ENCODE measurements around the gene STT3B. TPM values are rescaled to one million over a fixed set of nuclear protein-coding genes. Genes with fewer than 3 reads are reported as not detected.
"Not testable (repeated sequence)": the region's sequence is repeated elsewhere in the genome, so short reads cannot be mapped to it uniquely, and the experiment has no call there.

STT3B gene
- total RNA-seq, 2 donors from 2014 or later, result 88.9 to 155 TPM

DNA sequence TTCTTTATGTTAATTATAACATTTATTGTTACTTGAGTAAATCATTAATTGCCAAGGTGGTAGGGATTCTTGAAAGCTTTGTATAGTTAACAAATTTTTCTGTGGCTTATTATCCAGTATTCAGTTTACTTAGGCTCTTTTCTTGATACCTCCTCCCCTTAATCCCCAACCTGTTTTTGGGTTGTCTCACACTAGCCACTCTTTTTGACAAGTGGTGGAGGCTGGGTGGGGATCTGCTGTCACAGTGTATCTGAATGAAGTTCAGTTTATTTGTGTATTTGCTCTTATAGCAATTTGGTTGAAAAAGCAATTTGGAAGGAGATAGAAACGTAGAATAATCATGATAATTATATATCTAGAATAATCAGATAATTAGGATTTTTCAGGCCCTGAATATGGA, 43.8 kb downstream of the STT3B start:
- peaks cover 35% of the 10 kb centered on the region for H3K4me1 Mint-ChIP-seq
- no peaks in the 10 kb centered on the region for H3K27me3 Mint-ChIP-seq
- no peak for ATAC-seq (replicated peaks)

GRCh38 chr3:31577232-31577631, 44.5 kb downstream of the STT3B start:
- Mint-ChIP-seq H3K27ac (no peak overlapping the region), H3K4me3 (no peak overlapping the region), H3K27me3 (no peaks in the 10 kb centered on the region), H3K9me3 (no peaks in the 10 kb centered on the region), H3K4me1 (peaks cover 42% of the 10 kb centered on the region), H3K36me3 (ENCODE audit: low read depth) (peaks cover 60% of the 10 kb centered on the region)
- no peak for ATAC-seq (replicated peaks)

More for the DNA sequence above, 43.8 kb downstream of the STT3B start:
- peak overlapping the region; percentile 50 for H3K4me3 Mint-ChIP-seq
- H3K27ac Mint-ChIP-seq, result no peak overlapping the region
- no peaks in the 10 kb centered on the region for H3K9me3 Mint-ChIP-seq
- peaks cover 53% of the 10 kb centered on the region for H3K36me3 Mint-ChIP-seq (ENCODE audit: low read depth)

DNA sequence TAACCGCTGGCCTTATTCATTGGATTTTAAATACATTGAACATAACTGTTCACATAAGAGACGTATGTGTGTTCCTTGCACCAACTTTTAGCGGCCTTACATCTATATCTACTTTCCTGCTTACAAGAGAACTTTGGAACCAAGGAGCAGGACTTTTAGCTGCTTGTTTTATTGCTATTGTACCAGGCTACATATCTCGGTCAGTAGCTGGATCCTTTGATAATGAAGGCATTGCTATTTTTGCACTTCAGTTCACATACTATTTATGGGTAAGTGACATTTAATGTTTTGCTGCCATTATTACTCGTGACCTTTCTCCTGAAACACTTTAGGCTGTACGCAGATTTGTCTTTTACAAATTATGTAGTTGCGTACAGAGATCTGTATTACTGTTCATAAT, 47.1 kb downstream of the STT3B start:
- Mint-ChIP-seq H3K27me3 (no peaks in the 10 kb centered on the region), H3K27ac (no peak overlapping the region), H3K9me3 (no peaks in the 10 kb centered on the region), H3K4me1 (peaks cover 51% of the 10 kb centered on the region), H3K4me3 (no peak overlapping the region), H3K36me3 (ENCODE audit: low read depth) (peaks cover 86% of the 10 kb centered on the region)
- ATAC-seq (replicated peaks), result no peak

GRCh38 chr3:31580645-31581044, 47.9 kb downstream of the STT3B start:
- Mint-ChIP-seq H3K4me3 (no peak overlapping the region), H3K4me1 (peaks cover 44% of the 10 kb centered on the region), H3K27ac (no peak overlapping the region), H3K9me3 (no peaks in the 10 kb centered on the region), H3K27me3 (no peaks in the 10 kb centered on the region), H3K36me3 (ENCODE audit: low read depth) (peaks cover 94% of the 10 kb centered on the region)
- no peak for ATAC-seq (replicated peaks)

DNA sequence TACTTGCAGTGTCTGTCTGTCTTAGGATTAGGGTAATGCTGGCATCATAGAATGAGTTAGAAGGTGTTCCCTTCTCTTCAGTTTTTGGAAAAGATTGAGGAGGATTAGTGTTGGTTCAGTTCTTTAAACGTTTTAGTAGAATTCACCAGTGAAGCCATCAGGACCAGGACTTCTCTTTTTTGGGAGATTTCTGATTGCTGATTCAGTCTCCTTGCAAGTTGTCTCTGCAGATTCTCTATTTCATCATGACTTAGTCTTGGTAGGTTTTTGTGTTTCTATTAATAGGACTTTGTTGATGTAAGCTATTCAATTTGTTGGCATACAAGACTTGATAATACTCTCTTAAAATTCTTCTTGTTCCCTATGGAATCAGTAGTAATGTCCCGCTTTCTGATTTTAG, 48.9 kb downstream of the STT3B start:
- peaks cover 100% of the 10 kb centered on the region for H3K36me3 Mint-ChIP-seq (ENCODE audit: low read depth)
- no peaks in the 10 kb centered on the region for H3K27me3 Mint-ChIP-seq
- peak overlapping the region; percentile 22 for H3K4me3 Mint-ChIP-seq
- H3K27ac Mint-ChIP-seq, result peak overlapping the region; percentile 17
- no peaks in the 10 kb centered on the region for H3K9me3 Mint-ChIP-seq
- H3K4me1 Mint-ChIP-seq, result peaks cover 44% of the 10 kb centered on the region
- no peak for ATAC-seq (replicated peaks)

DNA sequence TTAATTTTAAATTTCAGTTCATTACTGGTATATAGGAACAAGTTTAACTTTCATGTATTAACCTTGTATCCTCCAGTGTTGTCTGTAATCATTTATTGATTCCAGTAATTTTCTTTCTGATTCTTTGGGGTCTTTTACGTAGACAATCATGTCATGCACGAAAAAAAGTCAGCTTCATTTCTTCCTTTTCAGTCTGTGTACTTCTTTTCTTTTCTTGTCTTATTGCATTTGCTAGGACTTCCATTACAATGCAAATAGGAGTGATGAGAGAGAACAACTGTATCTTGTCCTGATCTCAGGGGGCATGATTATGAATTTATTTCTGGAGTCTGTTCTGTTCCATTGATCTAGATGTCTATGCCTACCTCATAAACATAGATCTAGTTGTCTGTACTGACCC, 56.5 kb downstream of the STT3B start:
- no peak for ATAC-seq (replicated peaks)
- peaks cover 25% of the 10 kb centered on the region for H3K4me1 Mint-ChIP-seq
- H3K9me3 Mint-ChIP-seq, result peaks cover 17% of the 10 kb centered on the region
- H3K4me3 Mint-ChIP-seq, result no peak overlapping the region
- H3K27ac Mint-ChIP-seq, result no peak overlapping the region
- no peaks in the 10 kb centered on the region for H3K27me3 Mint-ChIP-seq
- H3K36me3 Mint-ChIP-seq (ENCODE audit: low read depth), result peaks cover 100% of the 10 kb centered on the region

GRCh38 chr3:31590650-31591049, 57.9 kb downstream of the STT3B start:
- ATAC-seq (replicated peaks), result no peak
- Mint-ChIP-seq H3K4me1 (peaks cover 33% of the 10 kb centered on the region), H3K4me3 (no peak overlapping the region), H3K27ac (no peak overlapping the region), H3K9me3 (peaks cover 17% of the 10 kb centered on the region), H3K36me3 (ENCODE audit: low read depth) (peaks cover 100% of the 10 kb centered on the region), H3K27me3 (no peaks in the 10 kb centered on the region)

DNA sequence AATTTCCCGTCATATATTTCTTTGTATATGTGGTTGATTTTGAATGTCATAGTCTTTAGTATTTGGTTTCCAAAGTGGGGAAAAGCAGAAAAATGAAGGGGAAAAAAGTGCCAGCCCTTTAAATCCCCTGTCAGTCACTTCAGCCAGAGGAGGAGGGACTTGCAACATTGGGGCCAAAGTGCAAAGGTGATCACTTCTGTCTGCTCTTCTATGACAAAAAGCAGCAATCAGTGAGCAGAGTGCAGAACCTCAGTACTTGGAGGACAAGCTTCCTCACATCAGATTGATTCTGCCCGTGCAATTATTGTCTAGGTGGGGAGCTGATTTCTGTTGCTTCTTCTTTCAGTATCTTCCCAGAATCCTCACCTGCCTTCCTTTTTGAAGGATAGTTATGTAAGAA, 60.0 kb downstream of the STT3B start:
- Mint-ChIP-seq H3K9me3 (peaks cover 17% of the 10 kb centered on the region), H3K4me1 (peaks cover 41% of the 10 kb centered on the region), H3K4me3 (peak overlapping the region; percentile 64), H3K36me3 (ENCODE audit: low read depth) (peaks cover 98% of the 10 kb centered on the region), H3K27me3 (no peaks in the 10 kb centered on the region), H3K27ac (peak overlapping the region; percentile 84)
- peak; percentile 12 for ATAC-seq (replicated peaks)

- no peak overlapping the region for H3K4me3 Mint-ChIP-seq
- H3K27me3 Mint-ChIP-seq, result no peaks in the 10 kb centered on the region
- H3K9me3 Mint-ChIP-seq, result peaks cover 4% of the 10 kb centered on the region
- H3K4me1 Mint-ChIP-seq, result peaks cover 36% of the 10 kb centered on the region
- peak overlapping the region; percentile 77 for H3K27ac Mint-ChIP-seq
- peaks cover 97% of the 10 kb centered on the region for H3K36me3 Mint-ChIP-seq (ENCODE audit: low read depth)
- peak; percentile 42 for ATAC-seq (replicated peaks)
These were observed 63.5 kb downstream of the STT3B start for GRCh38 chr3:31596176-31596575.

DNA sequence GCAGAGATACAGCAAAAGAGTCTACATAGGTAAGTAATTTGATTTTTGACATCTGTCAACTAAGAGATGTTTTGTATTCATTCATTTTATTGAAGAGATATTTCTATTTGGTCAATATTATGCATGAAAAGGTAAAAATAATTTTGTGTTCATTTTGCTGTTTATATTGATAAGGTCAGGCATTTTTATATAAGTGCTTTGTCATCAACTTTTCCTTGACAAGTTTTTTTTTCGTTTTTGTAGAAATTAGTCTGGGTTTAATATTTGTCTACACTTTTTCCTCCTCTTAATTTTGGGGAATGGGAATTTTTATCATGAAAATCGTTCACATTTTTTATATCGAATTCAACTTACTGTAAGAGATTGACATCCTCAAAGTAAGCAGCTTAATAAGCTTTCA, 67.7 kb downstream of the STT3B start:
- H3K9me3 Mint-ChIP-seq, result peaks cover 5% of the 10 kb centered on the region
- no peak overlapping the region for H3K4me3 Mint-ChIP-seq
- no peak overlapping the region for H3K27ac Mint-ChIP-seq
- peaks cover 97% of the 10 kb centered on the region for H3K36me3 Mint-ChIP-seq (ENCODE audit: low read depth)
- no peak for ATAC-seq (replicated peaks)
- no peaks in the 10 kb centered on the region for H3K27me3 Mint-ChIP-seq
- peaks cover 27% of the 10 kb centered on the region for H3K4me1 Mint-ChIP-seq

DNA sequence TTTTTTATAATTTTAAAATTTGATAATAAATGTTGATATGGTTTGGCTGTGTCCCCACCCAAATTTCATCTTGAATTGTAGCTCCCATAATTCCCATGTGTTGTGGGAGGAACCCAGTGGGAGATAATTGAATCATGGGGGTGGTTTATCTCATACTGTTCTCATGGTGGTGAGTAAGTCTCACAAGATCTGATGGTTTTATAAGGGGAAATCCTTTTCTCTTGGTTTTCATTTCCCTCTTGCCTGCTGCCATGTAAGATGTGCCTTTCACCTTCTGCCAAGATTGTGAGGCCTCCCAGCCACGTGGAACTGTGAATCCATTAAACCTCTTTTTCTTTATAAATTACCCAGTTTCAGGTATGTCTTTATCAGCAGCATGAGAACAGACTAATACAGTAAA, 72.6 kb downstream of the STT3B start:
- H3K9me3 Mint-ChIP-seq, H3K27me3 Mint-ChIP-seq: not testable (repeated sequence)
- Mint-ChIP-seq H3K4me3 (peak overlapping the region; percentile 21), H3K36me3 (ENCODE audit: low read depth) (peaks cover 94% of the 10 kb centered on the region), H3K4me1 (peaks cover 36% of the 10 kb centered on the region), H3K27ac (peak overlapping the region; percentile 16)
- peak; percentile 60 for ATAC-seq (replicated peaks)

DNA sequence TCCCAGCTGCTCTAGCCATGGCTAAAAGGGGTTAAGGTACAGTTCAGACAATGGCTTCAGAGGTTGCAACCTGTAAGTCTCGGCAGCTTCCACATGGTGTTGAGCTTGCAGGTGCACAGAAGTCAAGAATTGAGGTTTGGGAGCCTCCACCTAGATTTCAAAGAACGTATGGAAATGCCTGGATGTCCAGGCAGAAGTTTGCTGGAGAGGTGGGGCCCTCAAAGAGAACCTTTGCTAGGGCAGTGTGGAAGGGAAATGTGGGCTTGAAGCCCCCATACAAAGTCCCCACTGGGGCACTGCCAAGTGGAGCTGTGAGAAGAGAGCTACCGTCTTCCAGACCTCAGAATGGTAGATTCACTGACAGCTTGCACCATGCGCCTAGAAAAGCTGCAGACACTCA, 73.7 kb downstream of the STT3B start:
- H3K9me3 Mint-ChIP-seq, result peaks cover 10% of the 10 kb centered on the region
- no peak overlapping the region for H3K4me3 Mint-ChIP-seq
- no peaks in the 10 kb centered on the region for H3K27me3 Mint-ChIP-seq
- H3K4me1 Mint-ChIP-seq, result peaks cover 39% of the 10 kb centered on the region
- peaks cover 93% of the 10 kb centered on the region for H3K36me3 Mint-ChIP-seq (ENCODE audit: low read depth)
- no peak overlapping the region for H3K27ac Mint-ChIP-seq
- no peak for ATAC-seq (replicated peaks)

- no peak for ATAC-seq (replicated peaks)
- peaks cover 83% of the 10 kb centered on the region for H3K36me3 Mint-ChIP-seq (ENCODE audit: low read depth)
- no peak overlapping the region for H3K27ac Mint-ChIP-seq
- H3K27me3 Mint-ChIP-seq, result no peaks in the 10 kb centered on the region
- peaks cover 1% of the 10 kb centered on the region for H3K9me3 Mint-ChIP-seq
- H3K4me3 Mint-ChIP-seq, result no peak overlapping the region
- H3K4me1 Mint-ChIP-seq, result peaks cover 39% of the 10 kb centered on the region
These were observed 78.1 kb downstream of the STT3B start for GRCh38 chr3:31610700-31611275.

DNA sequence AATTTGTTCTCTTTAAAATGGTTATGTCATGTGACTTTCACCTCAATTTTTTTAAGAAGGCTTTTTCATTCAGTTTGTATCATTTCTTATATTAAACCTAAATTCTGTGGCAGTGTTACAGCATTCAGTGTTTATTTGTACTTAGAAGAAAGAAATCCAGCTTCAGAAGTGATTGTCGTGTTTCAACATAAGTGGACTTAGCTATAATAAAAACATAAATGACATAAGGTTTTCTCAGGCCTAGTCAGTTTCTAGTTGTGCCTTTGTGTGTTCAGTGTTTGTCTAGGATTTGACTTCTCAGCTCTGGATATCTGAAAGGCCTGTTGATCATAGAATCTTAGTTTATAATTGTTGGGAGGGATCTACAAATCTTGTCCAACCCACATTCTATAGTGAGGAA, 80.5 kb downstream of the STT3B start:
- H3K27ac Mint-ChIP-seq, result peak overlapping the region; percentile 64
- no peak for ATAC-seq (replicated peaks)
- no peak overlapping the region for H3K4me3 Mint-ChIP-seq
- no peaks in the 10 kb centered on the region for H3K27me3 Mint-ChIP-seq
- H3K9me3 Mint-ChIP-seq, result no peaks in the 10 kb centered on the region
- H3K4me1 Mint-ChIP-seq, result peaks cover 27% of the 10 kb centered on the region
- peaks cover 82% of the 10 kb centered on the region for H3K36me3 Mint-ChIP-seq (ENCODE audit: low read depth)

DNA sequence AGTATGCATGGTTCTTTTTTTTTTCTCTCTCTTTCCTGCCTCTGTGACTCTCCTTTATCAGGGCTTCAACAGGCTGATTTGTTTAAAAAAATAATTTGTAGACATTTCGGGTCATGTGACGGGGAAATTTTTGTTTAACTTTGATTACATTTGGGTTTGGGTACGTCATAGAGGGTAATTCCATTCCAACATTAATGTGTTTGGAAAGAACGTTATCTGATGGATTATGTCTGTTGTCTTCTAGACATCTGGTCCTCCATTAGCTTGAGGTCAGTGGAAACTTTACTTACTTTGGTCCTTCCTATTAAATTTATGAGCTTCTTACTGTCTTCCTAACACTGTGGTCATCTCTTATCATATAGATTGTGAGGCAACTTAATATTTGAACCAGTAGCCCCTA, 80.9 kb downstream of the STT3B start:
- Mint-ChIP-seq H3K9me3 (no peaks in the 10 kb centered on the region), H3K36me3 (ENCODE audit: low read depth) (peaks cover 82% of the 10 kb centered on the region)

More for the DNA sequence above, 80.9 kb downstream of the STT3B start:
- ATAC-seq (replicated peaks), result no peak
- Mint-ChIP-seq H3K27ac (peak overlapping the region; percentile 64), H3K27me3 (no peaks in the 10 kb centered on the region), H3K4me1 (peaks cover 23% of the 10 kb centered on the region), H3K4me3 (no peak overlapping the region)

All from activated T-helper 17 cell treated with anti-CD3 and anti-CD28 coated beads, Interleukin-2, amount 50 U/mL, for 72 hours (primary cell).